ENCODE data around the gene GSTA5.
"Not testable (repeated sequence)": the region's sequence is repeated elsewhere in the genome, so short reads cannot be mapped to it uniquely, and the experiment has no call there.

Gene GSTA5

DNA sequence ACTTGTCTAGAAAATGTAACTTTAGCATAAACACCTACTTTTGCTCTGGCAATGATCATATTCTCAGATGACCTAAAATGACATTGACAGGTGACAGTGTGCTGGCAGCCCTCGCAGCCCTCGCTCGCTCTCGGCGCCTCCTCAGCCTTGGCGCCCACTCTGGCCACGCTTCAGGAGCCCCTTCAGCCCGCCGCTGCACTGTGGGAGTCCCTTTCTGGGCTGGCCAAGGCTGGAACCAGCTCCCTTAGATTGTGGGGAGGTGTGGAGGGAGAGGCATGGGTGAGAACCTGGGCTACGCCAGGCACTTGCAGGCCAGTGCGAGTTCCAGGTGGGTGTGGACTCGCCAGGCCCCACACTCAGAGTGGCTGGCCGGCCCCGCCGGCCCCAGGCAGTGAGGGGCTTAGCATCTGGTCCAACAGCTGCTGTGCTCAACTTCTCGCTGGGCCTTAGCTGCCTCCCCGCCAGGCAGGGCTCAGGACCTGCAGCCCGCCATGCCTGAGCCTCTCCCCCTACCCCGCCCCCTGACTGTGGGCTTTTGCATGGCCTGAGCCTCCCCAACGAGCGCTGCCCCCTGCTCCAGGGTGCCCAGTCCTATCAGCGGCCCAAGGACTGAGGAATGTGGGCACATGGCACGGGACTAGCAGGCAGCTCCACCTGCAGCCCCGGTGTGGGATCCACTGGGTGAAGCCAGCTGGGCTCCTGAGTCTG, 54.2 kb downstream of the GSTA5 start:
- DNase-seq, result no peak

DNA sequence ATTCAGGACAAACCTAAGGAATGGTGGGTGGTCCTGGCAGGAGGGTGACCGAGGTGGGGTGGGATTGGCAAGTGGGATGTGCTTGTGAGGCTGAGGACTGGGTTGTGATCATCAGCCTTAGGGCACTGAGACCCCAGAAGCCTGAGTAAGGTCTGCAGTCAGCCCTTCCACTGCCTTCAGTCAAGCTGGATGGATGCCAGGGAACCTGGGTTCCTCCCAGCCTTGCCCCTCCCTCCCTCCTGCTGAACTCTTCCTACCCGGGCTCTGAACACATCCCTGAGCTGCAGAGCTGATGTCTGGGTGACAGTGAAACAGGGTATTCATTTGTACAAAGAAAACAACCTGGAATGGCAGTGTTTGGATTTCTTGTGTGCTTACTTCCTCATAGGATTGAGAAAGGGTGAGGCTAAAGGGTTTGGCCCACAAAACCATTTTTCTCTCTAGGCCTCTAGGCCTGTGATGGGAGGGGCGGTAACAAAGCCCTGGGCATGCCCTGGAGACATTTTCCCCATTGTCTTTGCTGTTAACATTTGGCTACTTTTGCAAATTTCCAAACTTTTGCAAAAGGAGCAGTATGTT, 57.8 kb downstream of the GSTA5 start:
- not testable (repeated sequence) for DNase-seq

DNA sequence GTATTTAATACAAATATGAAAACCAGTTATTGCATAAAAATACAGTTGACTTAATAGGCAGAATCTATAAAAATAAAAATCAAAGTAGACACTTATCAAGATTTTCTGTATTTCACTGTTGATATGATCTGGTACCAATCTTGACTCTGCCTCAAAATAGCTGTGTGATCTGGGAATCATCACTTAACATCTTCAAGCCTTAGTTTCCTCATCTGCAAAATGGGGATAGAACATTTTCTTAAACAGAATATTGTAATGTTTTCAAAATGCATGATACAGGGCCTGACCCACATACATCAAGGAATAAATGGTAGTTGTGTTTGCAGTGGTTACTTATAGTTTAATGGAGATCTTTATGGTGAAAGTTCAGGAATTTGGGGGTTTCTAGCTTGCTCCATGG, 58.4 kb downstream of the GSTA5 start:
- not testable (repeated sequence) for DNase-seq
